ENCODE data around the gene LRP1.

LRP1 gene

DNA sequence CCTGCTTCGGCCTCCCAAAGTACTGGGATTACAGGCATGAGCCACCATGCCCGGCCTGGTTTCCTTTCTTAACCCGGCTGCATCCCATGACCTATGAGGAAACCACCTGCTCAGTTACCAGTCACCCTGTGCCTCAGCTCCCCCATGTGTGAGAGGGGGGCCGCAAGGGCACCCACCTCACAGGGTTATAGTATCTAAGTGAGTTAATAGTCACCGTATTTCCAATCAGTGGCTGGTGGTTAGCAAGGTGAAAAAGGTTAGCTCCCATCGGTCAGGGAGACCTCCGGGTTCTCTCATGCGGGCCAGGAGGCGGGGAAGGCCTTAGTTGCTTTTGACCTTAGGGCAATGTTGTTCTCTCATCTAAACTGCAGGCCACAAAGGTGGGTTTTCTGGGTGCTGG is 6.7 kb downstream of the LRP1 start:
- no peak for DNase-seq (ENCODE audit: low read depth, low spot score)

DNA sequence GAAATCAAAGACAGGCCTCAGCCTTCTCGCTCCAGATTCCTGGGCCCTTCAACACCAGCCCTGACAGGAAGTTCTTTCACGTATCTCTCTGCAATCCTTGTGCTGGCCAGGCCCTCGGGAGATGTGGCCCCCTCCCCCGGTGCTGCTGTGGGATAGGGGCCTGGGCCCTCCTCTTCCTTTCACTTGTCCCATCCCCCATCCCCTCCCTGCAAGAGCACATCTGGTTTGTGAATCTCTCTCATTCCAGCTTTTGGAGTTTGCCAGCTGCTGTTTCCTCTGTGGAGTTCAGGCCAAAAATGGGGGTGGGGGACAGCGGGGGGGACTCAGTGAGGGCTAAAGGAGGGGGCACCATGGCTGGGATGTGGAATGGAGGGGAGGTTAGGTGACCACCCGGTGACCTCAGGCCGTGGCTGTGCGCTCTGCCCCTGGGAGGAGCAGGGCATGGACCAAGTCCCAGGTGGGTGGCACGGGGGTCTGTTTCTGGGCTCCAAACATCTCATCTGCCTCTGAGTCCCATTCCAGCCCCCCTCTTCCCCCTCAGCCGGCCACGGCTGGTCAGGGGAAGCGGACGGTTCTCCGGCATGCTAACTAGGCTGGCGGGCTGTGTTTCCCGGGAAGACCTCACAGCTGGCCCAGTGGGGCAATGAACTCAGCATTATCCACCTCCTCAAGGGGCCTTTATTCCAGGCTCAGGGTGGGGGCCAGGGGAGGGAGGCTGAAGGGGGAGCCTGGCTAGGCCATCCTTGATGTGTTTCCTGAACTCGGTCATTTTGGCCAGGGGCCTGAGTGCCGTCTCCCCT is 7.4 kb downstream of the LRP1 start:
- no peak for DNase-seq (ENCODE audit: low read depth, low spot score)

GRCh38 chr12:57138526-57139272 is 10.4 kb downstream of the LRP1 start:
- no peak for DNase-seq (ENCODE audit: low read depth, low spot score)

DNA sequence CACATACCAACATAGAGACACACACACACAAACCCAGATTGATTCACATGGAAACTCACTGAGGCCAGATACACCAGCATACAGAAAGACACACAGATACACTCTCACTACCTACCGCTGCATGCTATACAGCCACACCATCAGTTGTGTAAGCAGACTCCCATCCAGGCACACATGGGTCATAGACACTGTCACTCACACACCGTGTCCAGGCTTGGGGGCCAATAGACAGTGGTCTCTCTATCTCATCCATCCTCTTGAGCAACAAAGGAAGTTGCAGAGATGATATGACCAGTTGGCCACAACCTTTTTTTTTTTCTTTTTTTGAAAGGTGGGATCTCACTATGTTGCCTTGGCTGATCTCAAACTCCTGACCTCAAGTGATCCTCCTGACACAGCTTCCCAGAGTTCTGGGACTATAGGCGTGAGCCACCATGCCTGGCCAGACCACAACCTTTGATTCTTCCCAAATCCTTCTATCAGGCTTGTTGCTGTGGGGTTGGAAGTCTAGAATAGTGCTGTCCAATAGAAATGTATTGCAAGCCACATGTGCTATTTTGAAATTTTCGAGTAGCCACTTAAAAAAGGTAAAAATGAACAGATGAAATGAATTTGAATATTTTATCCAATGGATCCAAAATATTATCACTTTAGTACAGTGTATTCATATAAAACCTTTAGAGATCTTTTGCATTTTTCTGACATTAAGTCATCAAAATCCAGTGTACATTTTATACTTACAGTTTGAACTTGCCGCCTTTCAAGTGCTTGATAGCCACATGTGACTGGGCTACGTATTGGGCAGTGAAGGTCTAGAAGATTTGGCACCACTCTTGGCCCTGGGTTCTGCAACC is 11.7 kb downstream of the LRP1 start:
- no peak for DNase-seq (ENCODE audit: low read depth, low spot score)

- no peak for DNase-seq (ENCODE audit: low read depth, low spot score)
Measured at GRCh38 chr12:57141249-57141648, 13.0 kb downstream of the LRP1 start.

GRCh38 chr12:57142121-57142520 is 13.8 kb downstream of the LRP1 start:
- no peak for DNase-seq (ENCODE audit: low read depth, low spot score)

- DNase-seq (ENCODE audit: low read depth, low spot score), result no peak
Measured at GRCh38 chr12:57142727-57143126, 14.4 kb downstream of the LRP1 start.

DNA sequence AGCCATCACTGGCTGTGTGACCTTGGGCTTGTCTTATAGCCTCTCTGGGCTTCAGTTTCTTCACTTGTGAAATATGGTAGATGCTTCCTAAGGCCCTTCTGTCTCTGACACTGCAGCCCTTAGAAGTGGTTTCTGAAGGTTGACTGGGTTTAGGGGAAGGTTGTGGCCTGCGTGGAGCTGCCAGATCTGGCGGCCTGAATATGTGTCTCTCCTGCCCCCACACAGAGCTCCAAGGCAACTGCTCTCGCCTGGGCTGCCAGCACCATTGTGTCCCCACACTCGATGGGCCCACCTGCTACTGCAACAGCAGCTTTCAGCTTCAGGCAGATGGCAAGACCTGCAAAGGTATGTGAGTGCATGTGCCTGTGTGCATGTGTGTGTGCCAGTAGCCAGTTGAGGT is 15.2 kb downstream of the LRP1 start:
- DNase-seq (ENCODE audit: low read depth, low spot score), result no peak

GRCh38 chr12:57145460-57146059 is 17.3 kb downstream of the LRP1 start:
- DNase-seq (ENCODE audit: low read depth, low spot score), result no peak

DNA sequence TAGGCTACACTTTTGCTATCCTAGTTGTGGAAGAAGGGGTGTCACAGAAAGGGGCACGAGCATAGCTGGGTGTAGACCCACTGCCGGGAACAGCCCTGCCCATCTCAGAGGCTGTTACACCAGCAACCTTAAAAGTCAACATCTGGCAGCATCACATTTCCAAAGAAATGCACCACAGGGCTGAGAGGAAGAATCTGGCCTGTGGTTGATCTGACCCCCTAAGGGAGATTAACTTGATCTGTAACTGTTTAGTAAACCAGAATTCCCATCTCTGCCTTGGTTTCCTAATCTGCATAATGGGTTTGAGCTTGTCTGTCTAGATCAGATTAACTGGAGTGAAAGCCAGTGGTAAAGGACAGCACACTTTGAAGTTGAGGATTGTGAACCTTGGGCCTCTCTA is 17.8 kb downstream of the LRP1 start:
- DNase-seq (ENCODE audit: low read depth, low spot score), result no peak

DNA sequence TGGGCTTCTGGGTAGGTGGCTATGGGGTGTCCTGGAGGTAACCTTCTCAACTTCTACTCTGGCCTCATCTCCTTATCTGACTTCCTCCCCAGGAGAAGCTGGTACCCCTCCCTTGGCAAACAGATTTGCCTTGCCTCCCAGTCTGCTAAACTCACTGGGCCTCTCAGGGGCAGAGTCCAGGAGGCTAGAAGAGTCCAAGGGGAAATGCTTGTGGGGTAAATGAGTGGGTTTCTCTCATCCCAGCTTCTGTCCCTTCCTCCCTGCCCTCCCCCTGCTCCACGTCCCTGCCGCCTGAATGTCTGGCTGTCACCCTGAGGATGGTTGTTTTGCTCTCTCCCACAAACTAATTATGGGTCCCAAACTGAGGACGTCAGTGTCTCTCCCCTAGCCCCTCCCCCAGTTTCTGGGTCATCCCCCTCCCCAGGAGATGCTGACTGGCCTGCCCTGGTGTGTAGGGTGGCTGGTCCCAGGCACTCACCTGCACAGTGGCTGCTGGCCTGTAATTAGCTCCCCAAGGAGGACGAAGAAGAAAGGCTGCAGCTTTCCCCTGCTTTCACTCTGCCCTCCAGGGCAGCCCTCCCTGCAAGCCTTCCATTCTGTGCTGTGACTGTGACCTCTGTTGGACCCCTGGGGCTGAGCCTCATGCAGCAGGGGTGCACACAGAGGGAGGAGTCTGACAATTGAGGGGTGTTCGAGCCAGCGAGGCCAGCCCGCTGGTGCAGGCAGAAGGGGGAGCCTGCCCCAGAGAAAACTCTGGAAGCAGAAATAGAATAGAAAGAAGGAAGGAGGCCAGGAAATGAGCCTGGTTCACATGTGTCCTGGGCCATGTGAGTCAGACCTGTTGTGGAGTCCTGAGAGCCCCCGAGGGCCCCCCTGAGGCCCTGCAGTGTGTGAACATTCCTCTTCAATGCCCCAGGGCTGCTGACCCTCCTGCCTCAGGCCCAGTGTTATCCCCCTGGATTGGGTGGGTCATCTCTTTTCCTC is 19.0 kb downstream of the LRP1 start, which contains the start of gene LRP1-AS:
LRP1-AS (minus strand) TSS at position 659 of the 984 bp plus-strand sequence.
- DNase-seq (ENCODE audit: low read depth, low spot score), result no peak

GRCh38 chr12:57148469-57149244 is 20.4 kb downstream of the LRP1 start:
- DNase-seq (ENCODE audit: low read depth, low spot score), result no peak

DNA sequence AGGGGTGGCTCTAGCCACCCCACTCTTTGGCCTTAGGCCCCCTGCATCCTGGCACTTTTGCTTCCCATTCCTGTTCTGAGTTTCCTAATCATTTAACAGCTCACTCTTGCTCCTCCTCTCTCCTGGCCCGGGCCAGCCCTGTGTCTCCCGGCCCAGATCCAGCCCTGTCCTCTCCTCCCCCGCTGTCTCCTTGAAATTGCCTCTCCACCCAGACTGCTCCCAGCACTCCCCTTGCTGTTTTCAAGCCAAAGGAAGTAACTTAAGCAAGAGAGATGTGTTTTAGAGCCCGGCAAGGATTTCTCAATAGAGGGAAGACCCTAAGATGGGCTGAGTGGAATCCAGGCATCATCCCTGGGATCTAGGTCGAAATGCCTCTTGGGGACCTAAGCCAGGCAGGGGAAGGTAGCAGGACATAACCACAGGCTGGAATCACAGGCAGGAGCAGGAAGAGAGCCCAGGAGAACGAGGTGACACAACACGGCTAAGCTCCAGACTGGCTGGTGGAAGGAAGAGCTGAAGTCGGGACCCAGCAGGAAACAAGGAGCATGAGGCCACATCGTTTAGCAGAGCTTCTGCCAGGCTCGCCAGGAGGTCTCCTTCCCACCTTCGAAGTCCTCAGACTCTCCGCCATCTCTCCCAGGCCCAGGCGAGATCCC is 21.1 kb downstream of the LRP1 start:
- DNase-seq (ENCODE audit: low read depth, low spot score), result no peak

GRCh38 chr12:57150400-57151000 is 22.2 kb downstream of the LRP1 start:
- DNase-seq (ENCODE audit: low read depth, low spot score), result no peak

DNA sequence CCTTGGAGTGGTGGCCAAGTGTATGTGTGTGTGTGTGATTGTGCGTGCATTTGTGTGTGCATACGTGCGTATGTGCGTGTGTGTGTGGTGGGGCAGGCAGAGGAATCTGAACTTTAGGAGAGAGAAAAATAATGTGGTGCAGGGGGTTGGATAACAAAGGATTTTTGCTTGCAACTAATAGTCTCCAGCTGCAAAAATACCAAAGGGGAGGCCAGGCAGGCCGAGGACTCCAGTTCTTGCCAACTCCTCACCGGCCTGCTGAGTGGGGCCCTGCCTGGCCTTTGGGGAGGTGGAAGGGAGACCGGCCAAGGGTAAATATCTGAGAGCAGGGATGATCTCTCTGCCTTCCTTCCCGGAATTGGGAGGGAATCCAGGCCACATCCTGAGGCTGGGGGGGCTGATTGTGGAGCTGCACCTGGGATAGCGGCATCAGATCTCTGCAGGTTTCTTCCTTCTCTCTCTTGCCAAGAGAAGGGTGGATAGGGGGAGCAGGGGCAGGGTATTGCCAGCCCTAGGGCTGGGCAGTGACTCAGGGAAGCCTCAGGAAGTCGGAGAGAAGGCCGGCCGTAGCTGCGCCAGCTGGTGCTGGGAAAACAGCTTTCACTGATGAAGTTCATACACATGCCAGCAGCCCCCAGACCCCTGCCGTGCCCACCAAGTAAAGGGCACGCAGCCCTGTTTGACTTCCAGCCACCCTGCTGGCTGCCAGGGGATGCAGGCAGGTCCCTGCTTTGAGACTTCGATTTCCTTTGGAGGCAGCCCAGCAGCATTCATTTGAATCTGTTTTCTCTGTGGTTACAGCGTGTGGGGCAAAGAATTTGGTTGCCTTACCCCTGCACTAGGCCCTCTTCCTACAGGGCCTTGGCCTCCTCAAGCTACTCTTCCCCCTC is 23.7 kb downstream of the LRP1 start:
- no peak for DNase-seq (ENCODE audit: low read depth, low spot score)

GRCh38 chr12:57152639-57153038 is 24.4 kb downstream of the LRP1 start:
- DNase-seq (ENCODE audit: low read depth, low spot score), result no peak

DNA sequence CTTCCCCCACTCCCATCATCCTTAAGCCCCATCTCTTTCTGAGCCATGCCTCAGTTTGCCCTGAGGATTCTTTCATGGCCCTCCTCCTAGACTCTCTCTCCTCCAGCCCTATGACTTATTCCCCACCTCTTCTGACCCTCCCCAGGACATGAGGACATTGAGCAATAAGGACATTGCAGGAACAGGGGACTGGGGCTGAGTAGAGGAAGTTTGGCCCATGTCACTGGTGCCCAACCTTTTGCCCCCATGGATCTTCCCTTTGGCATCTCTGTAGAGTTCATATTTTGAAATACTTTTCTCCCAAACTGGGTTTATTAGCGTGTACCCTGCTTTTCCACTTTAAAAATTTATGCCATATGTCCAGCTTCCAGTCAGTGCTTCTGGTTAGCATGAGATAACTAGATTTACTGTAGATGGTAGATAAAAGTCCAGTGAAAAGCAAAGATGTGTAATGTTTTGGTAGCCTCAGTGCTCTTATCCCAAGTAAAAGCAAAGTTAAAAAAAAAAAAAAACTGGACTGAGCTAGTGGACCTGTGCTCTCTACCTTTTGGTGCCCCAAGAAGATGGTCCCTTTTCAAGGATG is 25.2 kb downstream of the LRP1 start:
- DNase-seq (ENCODE audit: low read depth, low spot score), result no peak

Measured in iPS DF 19.7 (cell line).